Ectodermal cell (in vitro differentiated cells): Measurements from ENCODE around the gene NUFIP1.

Source experiments
- H3K27ac ChIP-seq: 2 replicates; pipeline ENCODE4 v1.7.0; 2013; ENCODE audit warnings: mild to moderate bottlenecking, low read depth, low read length; ENCODE audit not compliant: insufficient read depth, poor library complexity, severe bottlenecking
- H3K27me3 ChIP-seq: 2 replicates; pipeline ENCODE4 v1.7.0; 2013; ENCODE audit warnings: mild to moderate bottlenecking, low read length; ENCODE audit not compliant: insufficient read depth, control insufficient read depth, poor library complexity, severe bottlenecking
- H3K36me3 ChIP-seq: one replicate; pipeline ENCODE4 v1.7.0; 2013; ENCODE audit warnings: low read length; ENCODE audit not compliant: control insufficient read depth, insufficient read depth
- H3K4me1 ChIP-seq: one replicate; pipeline ENCODE4 v1.7.0; 2013; ENCODE audit warnings: low read length; ENCODE audit not compliant: control insufficient read depth, insufficient read depth
- H3K4me3 ChIP-seq: 2 replicates; pipeline ENCODE4 v1.7.0; 2013; ENCODE audit warnings: low read depth, low read length, control low read depth; ENCODE audit not compliant: insufficient read depth
- H3K9me3 ChIP-seq: 2 replicates; pipeline ENCODE4 v1.7.0; 2013; ENCODE audit warnings: mild to moderate bottlenecking, low read length, moderate library complexity; ENCODE audit not compliant: control insufficient read depth
- WGBS, 2 experiments: methylation state at CpG; one replicate each; pipeline ENCODE4 v1.1.7; 2013; ENCODE audit warnings: missing lambda C conversion rate in 2 of 2; 5-methylcytosine and 5-hydroxymethylcytosine counted together

The NUFIP1 gene

GRCh38 chr13:44894001-44894770 is 95.1 kb downstream of the NUFIP1 start:
- Histone ChIP-seq H3K9me3 (no peaks in the 10 kb centered on the region), H3K36me3 (no peaks in the 10 kb centered on the region), H3K27ac (no peak overlapping the region), H3K4me3 (no peak overlapping the region), H3K4me1 (peaks cover 11% of the 10 kb centered on the region), H3K27me3 (no peaks in the 10 kb centered on the region)
- WGBS, 2 experiments = 82 to 90% methylated on average over 13 of the region's 13 CpGs
